ENCODE data around the gene COL28A1.

COL28A1 gene

DNA sequence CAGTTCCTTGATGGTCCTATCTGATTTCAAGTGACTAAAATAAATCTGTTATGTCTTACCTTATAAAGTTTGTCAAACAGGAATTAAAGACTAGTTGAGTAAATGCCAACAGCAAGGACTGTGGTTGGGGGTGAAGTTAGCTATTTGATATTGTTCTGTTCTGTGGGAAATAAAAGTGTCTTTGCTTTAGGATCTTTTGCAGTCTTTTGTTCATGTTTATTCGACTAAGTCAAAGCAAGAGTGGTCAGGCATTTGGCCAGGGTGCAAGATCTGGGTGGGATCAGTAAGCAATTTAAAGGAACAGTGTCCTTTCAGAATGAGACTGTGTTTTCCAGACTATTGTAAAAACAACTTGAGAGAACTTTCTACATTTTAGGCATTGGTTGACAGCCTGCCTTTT is at the start of gene COL28A1:
Gene COL28A1, minus strand, starts transcription at position 183 of the 400 bp plus-strand sequence. CDS start 2,998 bp downstream, outside the sequence.
- no peak for DNase-seq (ENCODE audit: low read depth in 4 of 4, low spot score in 1 of 4)

DNA sequence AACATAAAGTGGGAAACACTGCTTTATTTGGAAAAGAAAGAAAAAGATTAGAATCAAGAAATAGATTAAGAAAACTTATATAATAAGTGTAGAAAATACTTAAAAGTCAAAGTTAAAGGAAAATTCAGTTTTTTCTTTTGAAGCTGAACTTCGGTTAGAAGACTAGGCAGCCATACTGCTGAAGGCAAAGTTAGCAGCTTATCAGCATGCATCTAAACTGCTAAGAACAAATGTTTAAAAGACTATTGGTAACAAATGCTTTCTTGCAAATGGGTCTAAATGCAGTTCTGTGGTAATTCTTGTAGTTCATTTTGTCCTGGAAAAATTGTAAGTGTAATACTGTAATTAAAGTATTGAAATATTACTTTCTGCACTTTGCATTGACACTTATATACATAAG is 49.0 kb upstream of the COL28A1 start:
- DNase-seq (ENCODE audit: low read depth in 4 of 4, low spot score in 1 of 4): no peak

DNA sequence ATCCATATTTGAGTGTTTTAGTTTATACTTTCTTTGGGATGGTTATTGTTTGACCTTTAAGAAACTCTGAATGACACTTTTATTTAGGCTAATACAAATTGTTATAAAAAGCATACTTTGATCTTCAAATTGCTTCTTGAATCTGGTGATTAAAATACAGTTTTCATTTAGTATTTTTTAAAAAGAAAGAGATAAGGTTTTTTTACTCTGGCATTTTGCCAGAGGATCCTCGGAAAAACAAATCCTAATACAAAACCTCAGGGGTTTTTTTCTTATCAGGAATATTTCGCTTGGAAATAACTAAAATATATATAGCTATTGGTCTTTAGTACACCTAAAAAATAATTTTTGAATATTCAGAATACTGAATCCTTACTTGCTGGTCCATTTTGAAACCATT is 48.1 kb upstream of the COL28A1 start:
- DNase-seq (ENCODE audit: low read depth in 4 of 4, low spot score in 1 of 4): no peak

DNA sequence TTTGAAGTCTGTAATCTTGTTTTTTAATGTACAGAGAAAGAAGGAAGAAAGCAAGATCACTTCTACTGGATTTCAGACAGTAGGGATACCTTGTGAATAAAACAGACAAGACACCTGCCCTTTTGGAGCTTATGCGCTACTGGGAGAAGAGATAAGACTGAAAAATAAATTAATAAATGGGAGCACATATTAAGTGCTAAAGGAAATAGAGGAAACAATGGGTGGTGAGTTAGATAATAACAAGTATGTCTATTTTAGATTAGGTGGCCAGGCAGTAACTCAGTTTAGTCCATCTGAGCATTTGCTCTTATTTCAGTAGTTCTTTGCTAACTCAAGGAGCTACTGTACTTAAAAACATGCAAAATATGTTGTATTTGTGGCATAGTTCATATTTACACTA is 46.9 kb upstream of the COL28A1 start:
- no peak for DNase-seq (ENCODE audit: low read depth in 4 of 4, low spot score in 1 of 4)

DNA sequence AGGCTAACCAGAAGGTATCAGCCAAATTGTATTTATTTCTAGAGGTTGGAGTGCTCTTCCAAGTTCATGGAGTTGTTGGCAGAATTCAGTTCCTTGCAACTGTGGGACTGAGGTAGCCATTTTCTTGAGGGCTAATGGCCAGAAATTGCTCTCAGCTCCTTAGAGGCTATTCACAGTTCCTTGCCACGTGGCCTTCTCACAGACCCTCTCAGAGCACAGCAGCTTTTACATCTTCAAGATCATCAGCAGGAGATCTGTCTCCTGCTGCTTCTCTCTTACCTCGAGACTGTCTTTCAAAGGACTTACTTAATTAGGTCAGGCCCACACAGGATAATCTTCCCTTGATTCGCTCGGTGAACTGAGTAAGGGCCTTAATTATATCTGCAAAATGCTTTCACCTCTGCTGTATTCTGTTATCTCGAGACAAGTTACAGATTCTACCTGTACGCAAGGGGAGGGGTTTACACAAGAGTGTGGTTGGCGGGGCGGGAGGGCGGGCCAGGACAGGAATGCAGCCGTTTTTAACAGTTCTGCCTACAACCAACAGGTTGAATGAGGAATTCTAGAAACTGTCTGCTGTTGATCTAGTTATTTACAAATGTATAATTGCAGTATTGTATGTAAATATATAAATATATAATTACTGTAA is 46.0 kb upstream of the COL28A1 start:
- DNase-seq (ENCODE audit: low read depth in 4 of 4, low spot score in 1 of 4): no peak

DNA sequence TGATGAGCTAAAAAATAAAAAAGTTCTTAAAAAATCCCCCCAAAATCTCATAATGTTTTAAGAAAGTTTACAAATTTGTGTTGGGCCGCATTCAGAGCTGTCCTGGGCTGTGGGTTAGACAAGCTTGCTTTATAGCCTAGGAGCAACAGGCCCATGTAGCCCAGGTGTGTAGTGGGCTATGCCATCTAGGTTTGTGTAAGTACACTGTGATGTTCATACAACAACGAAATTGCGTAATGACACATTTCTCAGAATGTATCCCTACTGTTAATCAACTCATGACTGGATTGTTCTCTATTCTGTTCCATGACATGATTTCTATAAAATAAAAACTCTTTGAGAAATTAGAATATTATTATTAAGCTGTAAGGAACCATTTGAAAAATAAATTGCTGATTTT is 44.0 kb upstream of the COL28A1 start:
- DNase-seq (ENCODE audit: low read depth in 4 of 4, low spot score in 1 of 4): no peak

DNA sequence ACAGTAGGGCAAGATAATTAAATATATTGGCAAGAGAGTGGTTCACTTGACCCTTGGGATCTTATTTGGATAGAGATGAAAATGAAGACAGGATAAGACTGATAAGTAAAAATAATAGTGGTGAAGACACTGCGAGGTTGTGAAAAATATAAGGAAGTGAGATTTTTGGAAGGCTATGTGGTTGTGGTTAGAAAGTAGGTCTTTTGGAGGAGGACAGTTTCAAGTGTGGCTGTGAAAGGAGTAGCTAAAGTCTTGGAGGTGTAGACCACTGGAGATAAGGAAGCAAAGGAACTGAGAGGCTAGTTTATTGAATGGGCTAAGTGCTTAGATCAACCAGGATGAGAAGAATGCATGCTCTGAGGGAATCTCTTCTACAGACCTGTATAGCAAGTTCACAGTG is 42.2 kb upstream of the COL28A1 start:
- DNase-seq (ENCODE audit: low read depth in 4 of 4, low spot score in 1 of 4): no peak

DNA sequence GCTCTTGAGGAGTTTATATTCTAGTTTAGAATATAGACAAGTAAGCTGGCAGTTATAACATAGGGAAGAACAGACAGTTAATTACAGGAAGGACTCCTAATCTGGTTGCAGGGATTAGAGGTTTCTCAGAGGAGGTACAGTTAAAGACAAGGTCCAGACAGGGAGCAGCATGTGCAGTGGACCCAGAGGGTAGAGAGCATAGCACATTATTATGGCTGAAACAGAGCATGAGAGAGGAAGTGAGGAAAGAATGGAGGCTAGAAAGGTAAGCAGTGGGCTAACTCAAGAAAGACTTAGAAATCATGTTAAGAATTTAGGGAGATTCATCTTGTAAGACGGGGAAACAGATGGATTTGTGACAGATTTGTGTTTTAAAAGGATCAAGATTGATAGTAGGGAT is 40.7 kb upstream of the COL28A1 start:
- no peak for DNase-seq (ENCODE audit: low read depth in 4 of 4, low spot score in 1 of 4)

DNA sequence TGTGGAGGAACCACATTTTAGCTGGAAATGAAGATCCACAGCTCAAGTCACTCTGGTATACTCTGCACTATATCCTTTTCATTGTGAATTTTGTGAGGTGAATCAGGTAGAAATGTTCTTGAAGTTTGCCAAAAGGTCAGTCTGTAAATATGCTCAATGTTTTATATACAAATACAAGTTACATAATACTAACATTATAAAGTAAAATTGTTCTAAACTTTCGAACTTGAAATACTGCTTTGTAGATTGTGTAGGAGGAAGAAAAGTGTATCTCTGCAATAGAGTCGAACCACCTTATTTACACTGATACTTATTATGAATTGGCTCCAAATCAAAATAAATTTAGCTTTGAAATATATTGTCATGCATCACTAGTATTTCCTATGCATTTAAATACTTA is 38.0 kb upstream of the COL28A1 start:
- DNase-seq (ENCODE audit: low read depth in 4 of 4, low spot score in 1 of 4): no peak

DNA sequence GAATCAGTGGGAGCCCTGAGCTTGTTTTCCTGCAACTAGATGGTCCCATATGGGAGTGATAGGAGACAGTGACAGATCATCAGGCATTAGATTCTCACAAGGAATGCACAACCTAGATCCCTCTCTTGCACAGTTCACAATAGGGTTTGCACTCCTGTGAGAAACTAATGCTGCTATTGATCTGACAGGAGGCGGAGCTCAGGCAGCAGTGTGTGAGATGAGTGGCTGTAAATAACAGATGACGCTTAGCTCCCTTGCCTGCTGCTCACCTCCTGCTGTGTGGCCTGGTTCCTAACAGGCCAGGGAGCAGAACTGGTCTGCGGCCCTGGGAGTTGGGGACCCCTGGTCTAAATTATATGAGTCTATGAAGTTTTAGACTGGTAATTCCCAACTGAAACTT is 34.9 kb upstream of the COL28A1 start:
- no peak for DNase-seq (ENCODE audit: low read depth in 4 of 4, low spot score in 1 of 4)

DNA sequence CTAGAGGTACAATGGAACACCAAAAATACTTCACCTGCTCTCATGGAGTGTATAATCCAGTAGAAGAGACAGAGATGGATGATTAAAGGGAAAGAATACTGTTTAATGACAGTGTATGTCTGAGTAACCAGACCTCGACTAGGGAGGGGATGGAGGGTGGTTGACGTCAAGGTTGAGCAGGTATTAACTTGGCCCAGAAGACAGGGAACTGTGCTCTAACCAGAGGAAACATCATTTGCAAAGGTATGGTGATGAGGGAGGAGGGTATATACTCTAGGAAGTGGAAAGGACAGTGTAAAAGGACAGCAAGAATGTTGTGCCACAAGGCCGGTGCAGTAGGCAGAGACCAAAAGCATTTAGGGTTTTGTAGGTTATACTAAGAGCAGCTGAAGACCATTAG is 33.9 kb upstream of the COL28A1 start:
- no peak for DNase-seq (ENCODE audit: low read depth in 4 of 4, low spot score in 1 of 4)

DNA sequence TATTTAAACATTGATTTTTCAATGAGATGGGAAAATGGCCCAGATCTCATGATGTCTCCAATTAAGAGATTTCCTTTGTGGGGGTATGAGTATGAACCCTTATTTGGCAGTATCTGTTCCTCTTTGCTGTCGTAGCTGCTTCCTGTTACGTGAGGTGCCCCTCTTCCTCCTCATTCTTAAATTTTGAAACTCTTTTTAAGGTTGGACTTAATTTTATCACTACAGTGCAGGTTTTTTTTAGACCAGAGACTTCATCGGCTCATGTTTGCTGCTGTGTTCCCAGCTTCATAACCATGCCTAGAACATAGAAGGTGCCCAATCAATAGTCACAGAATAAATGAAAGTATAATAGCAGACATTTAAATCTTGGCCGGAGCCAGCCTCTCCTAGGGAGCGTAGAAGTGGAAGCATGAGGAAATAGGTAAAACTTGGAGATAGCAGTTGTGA is 33.4 kb upstream of the COL28A1 start:
- no peak for DNase-seq (ENCODE audit: low read depth in 4 of 4, low spot score in 1 of 4)

DNA sequence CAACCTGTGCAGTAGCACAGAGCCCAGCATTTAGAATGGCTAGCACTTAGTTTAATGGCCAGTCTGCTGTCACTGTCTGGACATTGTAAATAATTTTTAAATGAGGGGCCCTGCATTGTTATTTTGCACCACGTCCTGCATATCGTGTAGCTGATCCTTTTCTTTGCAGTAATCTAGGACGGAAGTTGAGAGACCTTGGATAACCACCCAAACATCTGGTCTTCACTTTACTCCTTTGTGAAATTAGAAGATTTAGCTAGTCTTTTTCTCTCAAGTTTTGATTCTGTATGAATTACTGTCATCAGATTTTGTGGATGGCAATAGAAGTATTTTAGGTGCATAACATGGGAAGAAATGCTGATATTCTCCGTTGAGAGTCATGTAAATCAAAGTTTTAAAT is 32.9 kb upstream of the COL28A1 start:
- DNase-seq (ENCODE audit: low read depth in 4 of 4, low spot score in 1 of 4): no peak

DNA sequence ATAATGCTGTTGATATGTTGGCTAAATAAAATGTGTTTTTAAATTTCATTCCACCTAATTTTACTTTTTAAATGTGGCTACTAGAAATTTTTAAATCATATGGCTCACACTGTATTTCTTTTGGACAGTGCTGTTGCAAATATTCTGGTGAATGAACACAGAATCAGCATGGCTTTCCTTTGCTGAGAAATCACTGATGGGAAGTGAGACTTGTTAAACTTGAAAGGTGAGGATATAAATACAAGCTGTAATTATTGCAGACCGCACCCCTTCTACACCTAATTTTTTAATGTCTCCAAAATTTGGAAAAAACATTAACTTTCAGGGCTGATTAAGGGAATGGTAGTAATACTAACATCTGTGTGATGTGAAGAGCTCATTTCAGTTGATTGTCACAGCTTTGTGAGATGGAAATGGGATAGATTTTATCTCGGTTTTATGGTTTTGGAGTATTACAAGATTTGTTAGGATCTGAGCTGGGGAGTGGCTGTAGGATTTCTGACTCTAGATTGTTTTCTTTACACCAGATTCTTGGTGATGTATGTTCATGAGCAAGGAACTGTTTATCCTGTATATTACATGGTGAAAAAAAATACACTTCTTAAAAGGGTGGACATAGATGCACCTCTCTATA is 32.3 kb upstream of the COL28A1 start:
- no peak for DNase-seq (ENCODE audit: low read depth in 4 of 4, low spot score in 1 of 4)

DNA sequence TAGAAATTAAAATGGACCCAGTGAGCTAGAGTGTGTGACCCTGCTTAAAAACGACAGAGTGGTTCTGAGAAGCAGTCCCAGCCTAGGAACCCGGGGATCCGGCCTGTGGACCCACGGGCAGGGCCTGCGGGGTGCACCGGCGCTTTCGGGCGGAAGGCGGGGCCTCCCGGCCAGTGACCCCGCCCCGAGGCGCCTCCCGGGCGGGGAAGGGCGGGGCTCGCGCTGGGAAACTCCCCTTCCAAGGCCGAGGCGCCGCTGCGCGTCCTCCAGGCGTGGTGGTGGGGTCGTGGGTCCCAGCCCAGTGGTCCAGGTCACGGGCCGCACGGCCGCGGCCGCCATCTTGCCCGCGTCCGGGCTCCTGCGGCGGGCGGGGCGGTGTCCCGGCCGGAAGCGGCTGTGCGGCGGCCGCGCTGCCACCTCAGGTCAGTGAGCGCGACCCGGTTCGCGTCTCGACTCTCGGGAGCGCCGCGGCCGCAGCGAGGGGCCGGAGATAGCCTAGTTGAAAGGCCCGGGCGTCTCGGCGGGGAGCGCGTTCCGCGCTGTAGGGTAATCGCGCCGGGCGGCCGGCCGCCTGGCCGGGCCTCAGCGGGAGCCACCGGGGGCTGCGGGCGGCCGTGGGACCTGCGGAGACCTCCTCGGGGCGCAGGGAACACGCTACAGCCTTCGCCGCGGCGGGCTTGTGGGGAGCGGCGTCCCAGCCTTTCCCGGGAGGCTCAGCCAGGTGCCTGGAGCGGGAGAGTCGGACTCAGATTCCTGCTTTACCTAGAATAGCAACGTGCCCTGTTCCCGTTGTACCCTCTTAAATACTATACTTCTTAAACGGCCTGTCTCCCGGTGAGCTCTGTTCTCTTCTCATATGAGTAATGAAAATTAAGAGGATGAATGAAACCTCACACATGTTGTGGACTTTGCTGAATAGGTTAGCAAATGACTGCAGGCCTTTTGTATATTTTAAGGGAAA is 31.3 kb upstream of the COL28A1 start, which contains the start of gene MIOS:
Gene MIOS, plus strand, starts transcription at position 234 of the 961 bp plus-strand sequence. CDS start 5,592 bp downstream, outside the sequence.
- DNase-seq (ENCODE audit: low read depth in 4 of 4, low spot score in 1 of 4): peak; percentile 57 to 75 (median 68)

DNA sequence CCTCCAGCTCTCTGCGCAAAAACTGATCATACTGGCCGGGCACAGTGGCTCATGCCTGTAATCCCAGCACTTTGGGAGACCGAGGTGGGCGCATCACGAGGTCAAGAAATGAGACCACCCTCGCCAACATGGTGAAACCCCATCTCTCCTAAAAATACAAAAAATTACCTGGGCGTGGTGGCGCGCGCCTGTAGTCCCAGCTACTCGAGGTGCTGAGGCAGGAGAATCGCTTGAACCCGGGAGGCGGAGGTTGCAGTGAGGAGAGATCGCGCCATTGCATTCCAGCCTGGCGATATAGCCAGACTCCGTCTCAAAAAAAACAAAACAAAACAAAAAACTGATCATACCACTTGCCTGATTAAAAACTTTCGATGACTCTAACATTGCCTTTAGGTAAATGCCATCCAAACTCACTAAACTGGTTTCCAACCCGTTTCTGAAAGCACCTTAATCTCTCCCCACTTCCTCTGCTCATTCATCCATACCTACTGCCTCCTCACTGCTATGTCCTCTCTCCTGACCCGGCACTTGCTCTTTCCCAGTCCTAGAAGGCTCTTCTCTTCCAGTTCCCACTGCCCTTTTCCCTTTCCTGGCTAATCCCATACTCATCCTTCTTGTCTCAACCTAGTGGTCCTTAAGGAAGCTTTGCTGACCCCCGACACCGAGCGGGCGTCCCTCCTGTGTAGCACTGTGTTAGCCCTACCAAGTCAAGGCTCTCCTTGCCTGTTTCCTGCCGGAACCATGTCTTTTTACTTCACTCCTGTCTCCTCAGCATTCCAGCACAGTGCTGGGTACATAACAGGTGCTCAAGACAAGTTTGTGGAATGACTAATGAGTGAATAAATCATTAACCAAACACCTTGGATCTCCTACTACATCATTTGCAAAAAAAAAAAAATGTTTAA is 30.3 kb upstream of the COL28A1 start:
- DNase-seq (ENCODE audit: low read depth in 4 of 4, low spot score in 1 of 4): no peak

DNA sequence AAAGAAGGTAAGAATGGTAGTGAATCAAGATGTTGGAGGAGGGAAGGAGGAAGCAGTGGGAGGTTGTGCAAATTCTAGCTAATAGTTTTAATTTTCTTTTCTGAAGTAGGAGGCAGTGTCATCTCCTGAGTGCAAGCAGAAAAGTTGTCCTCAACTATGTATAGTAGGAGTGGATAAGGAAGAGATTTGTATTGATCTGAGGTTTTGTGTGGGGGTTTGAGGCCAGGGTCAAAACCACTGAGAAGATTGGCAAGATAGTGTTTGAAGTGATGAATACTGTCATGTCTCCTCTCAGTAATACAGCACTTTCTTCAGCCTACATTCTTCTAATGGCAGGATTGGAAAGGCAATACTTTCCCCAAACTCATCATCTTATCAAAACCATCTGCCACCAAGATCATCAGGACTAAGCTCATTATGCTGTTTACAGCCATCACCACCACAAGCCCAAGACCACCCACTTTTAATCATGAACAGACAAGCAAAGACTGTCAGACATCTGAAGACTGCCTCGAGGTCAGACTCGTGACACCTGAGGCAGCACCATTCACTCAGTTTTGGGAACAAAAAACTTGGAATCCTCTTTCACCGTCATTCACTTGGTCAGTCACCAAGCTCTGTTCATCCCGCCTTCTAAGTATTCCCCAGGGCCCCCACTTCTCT is 29.5 kb upstream of the COL28A1 start:
- DNase-seq (ENCODE audit: low read depth in 4 of 4, low spot score in 1 of 4): no peak

DNA sequence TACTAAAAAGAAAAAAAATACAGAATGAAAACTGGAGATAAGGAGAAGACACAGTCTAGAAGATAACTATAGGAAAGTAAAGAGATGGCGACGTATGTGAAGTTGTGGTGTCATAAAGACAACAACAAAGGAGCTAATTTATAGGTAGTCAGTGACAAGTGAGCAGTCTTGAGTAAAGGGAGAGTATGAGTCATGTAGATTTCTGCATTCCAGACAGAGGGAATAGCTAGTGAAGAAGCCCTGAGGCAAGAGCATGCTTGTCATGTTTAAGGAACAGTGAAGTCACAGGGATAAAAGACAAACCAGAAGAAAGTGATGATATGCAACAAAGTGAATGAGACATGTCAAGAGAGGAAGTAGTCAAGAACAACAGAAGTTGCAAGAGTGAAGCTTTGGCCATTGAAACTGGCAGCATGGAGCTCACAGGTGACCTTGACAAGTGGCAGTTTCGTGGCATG is 28.7 kb upstream of the COL28A1 start:
- no peak for DNase-seq (ENCODE audit: low read depth in 4 of 4, low spot score in 1 of 4)

DNA sequence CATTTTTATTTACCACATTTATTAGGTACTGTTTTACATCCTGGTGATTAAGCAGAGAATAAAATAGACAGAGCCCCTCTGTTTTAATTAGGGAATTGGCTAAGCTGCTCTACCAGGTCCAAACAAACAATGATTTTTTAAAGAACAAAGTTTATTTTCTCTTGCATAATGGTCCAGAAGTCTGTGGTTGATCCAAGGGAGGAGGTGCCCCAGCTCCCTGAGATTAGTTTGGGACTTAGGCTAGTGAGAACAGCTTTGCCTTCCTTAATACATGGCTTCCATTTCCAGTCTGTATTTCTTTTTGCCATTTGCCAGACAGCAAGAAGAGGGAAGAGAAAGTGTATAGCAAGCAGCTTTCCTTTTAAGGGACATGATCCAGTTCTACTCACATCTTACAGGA is 28.1 kb upstream of the COL28A1 start:
- no peak for DNase-seq (ENCODE audit: low read depth in 4 of 4, low spot score in 1 of 4)

DNA sequence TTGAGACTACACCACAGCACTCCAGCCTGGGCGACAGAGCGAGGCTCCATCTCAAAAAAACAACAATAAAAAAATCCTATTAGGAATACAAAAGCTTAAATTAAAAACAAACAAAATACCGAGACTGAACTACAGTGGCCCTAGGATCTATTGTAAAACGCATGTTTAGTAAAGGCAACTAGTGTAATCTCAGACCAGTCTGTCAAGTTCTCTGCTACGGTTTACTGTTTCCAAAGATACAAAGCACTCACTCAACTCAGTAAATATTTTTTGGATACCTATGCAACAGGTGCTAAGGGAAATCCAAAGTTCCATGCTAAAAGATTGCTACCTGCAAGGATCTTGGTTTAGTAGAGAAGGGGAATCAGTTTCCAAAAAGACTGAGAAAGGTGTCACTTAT is 27.6 kb upstream of the COL28A1 start:
- DNase-seq (ENCODE audit: low read depth in 4 of 4, low spot score in 1 of 4): no peak

All from stimulated activated CD4-positive, alpha-beta T cell treated with anti-CD3 and anti-CD28 coated beads, Interleukin-1b, Interleukin-23, amount 100 ng/mL, for 24 hours (primary cell).